Fibroblast of skin of left quadriceps (primary cell): Measurements from ENCODE around the gene IL6R.
A peak's percentile ranks its signal among the peaks of the same experiment; 100 is the strongest.

Experiments used
- DNase-seq, 2 experiments: peaks; one replicate each; pipeline ENCODE4 v3.0.0-alpha.2; 2013; ENCODE audit warnings: low read depth in 2 of 2

IL6R gene

GRCh38 chr1:154453161-154453560 is 48.0 kb downstream of the IL6R start:
- DNase-seq: no peak

- DNase-seq: no peak
These were observed 48.6 kb downstream of the IL6R start for GRCh38 chr1:154453574-154454352.

GRCh38 chr1:154454386-154455120 is 49.4 kb downstream of the IL6R start:
- DNase-seq: no peak

GRCh38 chr1:154456631-154457030 is 51.5 kb downstream of the IL6R start:
- DNase-seq: no peak

- DNase-seq: no peak
These were observed 53.9 kb downstream of the IL6R start for GRCh38 chr1:154459080-154459479.

- DNase-seq: no peak
These were observed 55.6 kb downstream of the IL6R start for GRCh38 chr1:154460695-154461260.

GRCh38 chr1:154463512-154463990 is 58.4 kb downstream of the IL6R start:
- no peak for DNase-seq

GRCh38 chr1:154465621-154466195 is 60.6 kb downstream of the IL6R start:
- DNase-seq: no peak

- DNase-seq: no peak
These were observed 61.1 kb downstream of the IL6R start for GRCh38 chr1:154466206-154466605.

- no peak for DNase-seq
These were observed 61.8 kb downstream of the IL6R start for GRCh38 chr1:154466921-154467417.

GRCh38 chr1:154467434-154468102 is 62.4 kb downstream of the IL6R start:
- no peak for DNase-seq

- DNase-seq: no peak
These were observed 63.5 kb downstream of the IL6R start for GRCh38 chr1:154468535-154469250.

- no peak for DNase-seq
These were observed 64.9 kb downstream of the IL6R start for GRCh38 chr1:154469844-154470560.

- DNase-seq: no peak
These were observed 66.2 kb downstream of the IL6R start for GRCh38 chr1:154471304-154471703.

- peak; percentile 75 to 81 for DNase-seq
These were observed 69.7 kb downstream of the IL6R start for GRCh38 chr1:154474802-154475201.

- DNase-seq: no peak
These were observed 71.6 kb downstream of the IL6R start for GRCh38 chr1:154476791-154477190.

GRCh38 chr1:154478013-154478412 is 72.9 kb downstream of the IL6R start:
- DNase-seq: no peak

- peak in 1 of 2 experiments; percentile 9 for DNase-seq
These were observed 73.5 kb downstream of the IL6R start for GRCh38 chr1:154478639-154479038.

- DNase-seq: peak; percentile 76 to 80
These were observed 74.8 kb downstream of the IL6R start for GRCh38 chr1:154479764-154480421.

- DNase-seq: no peak
These were observed 75.9 kb downstream of the IL6R start for GRCh38 chr1:154481053-154481452.
